ENCODE data around the gene C4BPA.

C4BPA gene

GRCh38 chr1:207172885-207173284 is 68.9 kb downstream of the C4BPA start:
- Histone ChIP-seq H3K9me2 (ENCODE audit: low read depth, low read length) (no peaks in the 10 kb centered on the region), H3K9ac (ENCODE audit: low read length) (no peak overlapping the region), H2AFZ (ENCODE audit: low read length) (no peak overlapping the region), H3F3A (ENCODE audit: insufficient read depth, low read length) (no peaks in the 10 kb centered on the region), H3K9me3 (ENCODE audit: low read length) (no peaks in the 10 kb centered on the region), H3K79me2 (ENCODE audit: insufficient read depth, low read length) (no peaks in the 10 kb centered on the region), H3K4me3 (ENCODE audit: low read depth, low read length, poor library complexity, severe bottlenecking) (no peak overlapping the region), H3K27me3 (ENCODE audit: insufficient read depth, low read length) (no peaks in the 10 kb centered on the region), H3K4me1 (ENCODE audit: insufficient read depth, low read length, severe bottlenecking) (no peaks in the 10 kb centered on the region), H3K36me3 (ENCODE audit: insufficient read depth, low read length) (no peaks in the 10 kb centered on the region), H3K27ac (ENCODE audit: low read depth, low read length, poor library complexity, severe bottlenecking) (no peak overlapping the region), H3K4me2 (ENCODE audit: low read length) (no peak overlapping the region), H4K20me1 (ENCODE audit: insufficient read depth, low read length) (no peaks in the 10 kb centered on the region)
- TF ChIP-seq CTCF (IDR thresholded peaks at IDR 0.05; ENCODE audit: low read length) (no peak), EZH2 (IDR thresholded peaks at IDR 0.05; ENCODE audit: borderline replicate concordance, low read length) (no peak)

DNA sequence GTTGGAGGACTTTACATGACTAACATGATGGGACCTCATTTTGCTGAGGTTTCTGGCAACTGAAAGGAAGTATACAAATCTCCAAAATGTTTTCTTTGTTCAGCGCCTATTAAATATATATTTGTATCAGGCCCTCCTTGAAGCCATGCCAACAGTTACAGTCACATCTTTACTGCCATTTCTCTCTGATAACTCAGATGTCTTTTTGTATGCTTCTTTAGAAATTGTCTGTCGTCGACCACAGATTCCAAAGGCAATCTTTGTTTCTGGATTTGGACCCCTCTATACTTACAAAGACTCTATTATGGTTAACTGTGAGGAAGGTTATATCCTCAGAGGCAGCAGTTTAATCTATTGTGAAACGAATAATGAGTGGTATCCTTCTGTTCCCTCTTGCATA is 69.4 kb downstream of the C4BPA start:
- Histone ChIP-seq H3K9me3 (ENCODE audit: low read length) (no peaks in the 10 kb centered on the region), H3K4me1 (ENCODE audit: insufficient read depth, low read length, severe bottlenecking) (no peaks in the 10 kb centered on the region), H3K36me3 (ENCODE audit: insufficient read depth, low read length) (no peaks in the 10 kb centered on the region), H3K27me3 (ENCODE audit: insufficient read depth, low read length) (no peaks in the 10 kb centered on the region), H3K79me2 (ENCODE audit: insufficient read depth, low read length) (no peaks in the 10 kb centered on the region), H3K9ac (ENCODE audit: low read length) (no peak overlapping the region), H3F3A (ENCODE audit: insufficient read depth, low read length) (no peaks in the 10 kb centered on the region), H3K4me2 (ENCODE audit: low read length) (no peak overlapping the region), H3K4me3 (ENCODE audit: low read depth, low read length, poor library complexity, severe bottlenecking) (no peak overlapping the region), H4K20me1 (ENCODE audit: insufficient read depth, low read length) (no peaks in the 10 kb centered on the region), H2AFZ (ENCODE audit: low read length) (no peak overlapping the region), H3K27ac (ENCODE audit: low read depth, low read length, poor library complexity, severe bottlenecking) (no peak overlapping the region), H3K9me2 (ENCODE audit: low read depth, low read length) (no peaks in the 10 kb centered on the region)
- no peak for TF ChIP-seq CTCF (IDR thresholded peaks at IDR 0.05; ENCODE audit: low read length)
- no peak for TF ChIP-seq EZH2 (IDR thresholded peaks at IDR 0.05; ENCODE audit: borderline replicate concordance, low read length)

DNA sequence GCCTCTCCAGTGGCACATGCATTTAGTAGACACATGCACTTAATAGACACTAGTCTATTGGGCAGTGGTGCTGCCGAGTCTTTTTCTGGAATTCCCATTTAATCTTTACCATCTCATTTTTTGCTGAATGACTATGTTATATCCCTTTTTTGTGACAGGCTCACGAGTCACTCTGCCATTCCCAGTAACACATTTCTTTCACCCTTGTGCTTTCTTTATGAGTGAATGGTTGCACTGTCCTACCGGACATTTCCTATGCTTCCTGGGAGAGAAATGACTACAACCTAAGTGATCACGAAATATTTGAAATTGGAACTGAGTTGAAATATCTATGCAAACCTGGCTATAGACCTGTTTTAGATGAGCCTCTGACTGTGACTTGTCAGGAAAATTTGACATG is 70.9 kb downstream of the C4BPA start:
- no peak for TF ChIP-seq CTCF (IDR thresholded peaks at IDR 0.05; ENCODE audit: low read length)
- TF ChIP-seq EZH2 (IDR thresholded peaks at IDR 0.05; ENCODE audit: borderline replicate concordance, low read length), result no peak
- Histone ChIP-seq H3K4me3 (ENCODE audit: low read depth, low read length, poor library complexity, severe bottlenecking) (no peak overlapping the region), H4K20me1 (ENCODE audit: insufficient read depth, low read length) (no peaks in the 10 kb centered on the region), H3K27me3 (ENCODE audit: insufficient read depth, low read length) (no peaks in the 10 kb centered on the region), H3K27ac (ENCODE audit: low read depth, low read length, poor library complexity, severe bottlenecking) (no peak overlapping the region), H3K36me3 (ENCODE audit: insufficient read depth, low read length) (no peaks in the 10 kb centered on the region), H3K9me3 (ENCODE audit: low read length) (no peaks in the 10 kb centered on the region), H3K4me2 (ENCODE audit: low read length) (no peak overlapping the region), H3K9me2 (ENCODE audit: low read depth, low read length) (no peaks in the 10 kb centered on the region), H2AFZ (ENCODE audit: low read length) (no peak overlapping the region), H3F3A (ENCODE audit: insufficient read depth, low read length) (no peaks in the 10 kb centered on the region), H3K79me2 (ENCODE audit: insufficient read depth, low read length) (no peaks in the 10 kb centered on the region), H3K4me1 (ENCODE audit: insufficient read depth, low read length, severe bottlenecking) (no peaks in the 10 kb centered on the region), H3K9ac (ENCODE audit: low read length) (no peak overlapping the region)
